Gastroesophageal sphincter (tissue), 3 donors: ENCODE results near the gene PEMT.

Experiments
- CTCF ChIP-seq, 4 experiments: fragments of 200-600 bp in 2 of 4; fragments of 450-650 bp in 2 of 4; sonication (generic) in 1 of 4; IDR thresholded peaks; one replicate each; pipeline ENCODE4 v1.5.1; 2017 to 2019; ENCODE audit warnings: antibody characterized with exemption in 4 of 4, mild to moderate bottlenecking in 2 of 4, moderate library complexity in 2 of 4
- EP300 ChIP-seq: sonication (generic); formaldehyde crosslinking; IDR thresholded peaks from one replicate; pipeline ENCODE4 v1.6.1; 2017; ENCODE audit warnings: antibody characterized with exemption, mild to moderate bottlenecking
- POLR2A ChIP-seq, 2 donors: fragments of 450-650 bp; IDR thresholded peaks; one replicate each; pipeline ENCODE4 v1.6.1; 2017; ENCODE audit warnings: antibody characterized with exemption in 2 of 2, mild to moderate bottlenecking in 2 of 2, moderate library complexity in 1 of 2
- POLR2AphosphoS5 ChIP-seq: sonication (generic); formaldehyde crosslinking; IDR thresholded peaks from one replicate; pipeline ENCODE4 v1.6.1; 2017; ENCODE audit warnings: antibody characterized with exemption

- TF ChIP-seq CTCF (IDR thresholded peaks at IDR 0.05) (no peak), POLR2A (IDR thresholded peaks at IDR 0.05) (no peak), EP300 (no peak), POLR2AphosphoS5 (no peak)
Observed at GRCh38 chr17:17492571-17492970, 98.9 kb downstream of the PEMT start.
